ENCODE measurements around the gene RNF169. TPM values are rescaled to one million over a fixed set of nuclear protein-coding genes. Genes with fewer than 3 reads are reported as not detected.

The RNF169 gene
- total RNA-seq, 1 experiment from 2014 or later: 47.0 TPM

- Histone ChIP-seq H3K27me3 (ENCODE audit: low read length) (no peaks in the 10 kb centered on the region), H3K27ac (ENCODE audit: low read length) (peak overlapping the region; percentile 92), H2AFZ (ENCODE audit: low read length) (no peak overlapping the region), H3K9me3 (ENCODE audit: low read length) (no peaks in the 10 kb centered on the region), H3K4me3 (ENCODE audit: low read length) (no peak overlapping the region), H3K9me2 (replicated peaks; ENCODE audit: insufficient read depth, low read length) (no peaks in the 10 kb centered on the region), H3K9ac (ENCODE audit: low read length) (peak overlapping the region; percentile 10; the same call in 1 of the 2 replicates), H3K4me1 (ENCODE audit: low read length) (peaks cover 81% of the 10 kb centered on the region), H3K36me3 (ENCODE audit: insufficient read depth, low read length) (no peaks in the 10 kb centered on the region; the same call in none of the 2 replicates), H4K20me1 (ENCODE audit: insufficient read depth, low read depth, low read length) (no peaks in the 10 kb centered on the region), H3K79me2 (ENCODE audit: low read length) (peaks cover 97% of the 10 kb centered on the region), H3K4me2 (ENCODE audit: low read depth, low read length, poor library complexity, severe bottlenecking) (peak overlapping the region; percentile 1)
- no peak for DNase-seq
Observed at GRCh38 chr11:74780248-74781005, 31.8 kb downstream of the RNF169 start.

DNA sequence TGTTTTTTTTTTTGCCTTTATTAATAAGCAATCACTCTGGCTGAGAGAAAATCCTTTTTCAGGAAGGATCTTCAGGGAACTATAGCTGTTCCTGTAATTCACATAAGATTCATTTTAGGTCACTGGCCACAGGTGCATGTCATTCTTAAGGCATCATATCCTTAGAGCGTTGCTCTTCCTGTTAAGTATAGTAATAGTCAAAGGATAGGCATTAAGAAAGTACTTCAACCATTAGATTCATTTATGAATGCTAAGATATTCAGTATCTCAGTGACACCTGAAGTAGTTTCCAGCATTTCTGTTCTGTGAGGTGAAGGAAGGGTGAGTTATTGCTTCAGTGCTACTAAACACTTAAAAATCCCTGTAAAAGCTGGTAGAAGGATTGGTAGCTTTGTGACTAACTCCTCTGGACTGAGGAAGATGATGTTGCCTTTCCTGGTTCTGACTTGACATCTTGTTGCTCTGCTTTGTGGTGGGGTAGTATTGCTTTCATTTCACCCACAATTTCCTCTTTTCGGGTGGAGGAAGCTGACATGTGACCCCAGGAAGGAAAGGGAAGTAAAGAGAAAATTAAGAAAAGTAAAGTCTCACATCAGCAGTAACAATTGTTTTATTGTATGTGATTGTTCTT lies 34.7 kb downstream of the RNF169 start:
- Histone ChIP-seq H3K27ac (ENCODE audit: low read length) (peak overlapping the region; percentile 92), H4K20me1 (ENCODE audit: insufficient read depth, low read depth, low read length) (no peaks in the 10 kb centered on the region), H3K27me3 (ENCODE audit: low read length) (no peaks in the 10 kb centered on the region), H3K4me1 (ENCODE audit: low read length) (peaks cover 82% of the 10 kb centered on the region), H3K9me3 (ENCODE audit: low read length) (no peaks in the 10 kb centered on the region), H3K36me3 (ENCODE audit: insufficient read depth, low read length) (no peaks in the 10 kb centered on the region; the same call in 1 of the 2 replicates), H3K79me2 (ENCODE audit: low read length) (peaks cover 96% of the 10 kb centered on the region), H3K4me3 (ENCODE audit: low read length) (peak overlapping the region; percentile 60), H3K9me2 (replicated peaks; ENCODE audit: insufficient read depth, low read length) (no peaks in the 10 kb centered on the region), H3K4me2 (ENCODE audit: low read depth, low read length, poor library complexity, severe bottlenecking) (peak overlapping the region; percentile 85), H2AFZ (ENCODE audit: low read length) (no peak overlapping the region), H3K9ac (ENCODE audit: low read length) (peak overlapping the region; percentile 64)
- peak; percentile 86 for DNase-seq

- peak overlapping the region; percentile 85 for H3K4me2 ChIP-seq (ENCODE audit: low read depth, low read length, poor library complexity, severe bottlenecking)
- H3K4me3 ChIP-seq (ENCODE audit: low read length): peak overlapping the region; percentile 60; the same call in 1 of the 2 replicates
- H3K27me3 ChIP-seq (ENCODE audit: low read length): no peaks in the 10 kb centered on the region
- H3K79me2 ChIP-seq (ENCODE audit: low read length): peaks cover 95% of the 10 kb centered on the region
- no peak overlapping the region for H2AFZ ChIP-seq (ENCODE audit: low read length)
- peaks cover 2% of the 10 kb centered on the region for H3K36me3 ChIP-seq (ENCODE audit: insufficient read depth, low read length)
- H3K9me3 ChIP-seq (ENCODE audit: low read length): no peaks in the 10 kb centered on the region
- no peaks in the 10 kb centered on the region for H3K9me2 ChIP-seq (replicated peaks; ENCODE audit: insufficient read depth, low read length)
- no peaks in the 10 kb centered on the region for H4K20me1 ChIP-seq (ENCODE audit: insufficient read depth, low read depth, low read length)
- DNase-seq: no peak
- peak overlapping the region; percentile 44 for H3K9ac ChIP-seq (ENCODE audit: low read length)
- peak overlapping the region; percentile 92 for H3K27ac ChIP-seq (ENCODE audit: low read length)
- H3K4me1 ChIP-seq (ENCODE audit: low read length): peaks cover 73% of the 10 kb centered on the region
Observed at GRCh38 chr11:74784234-74784633, 35.6 kb downstream of the RNF169 start.

DNA sequence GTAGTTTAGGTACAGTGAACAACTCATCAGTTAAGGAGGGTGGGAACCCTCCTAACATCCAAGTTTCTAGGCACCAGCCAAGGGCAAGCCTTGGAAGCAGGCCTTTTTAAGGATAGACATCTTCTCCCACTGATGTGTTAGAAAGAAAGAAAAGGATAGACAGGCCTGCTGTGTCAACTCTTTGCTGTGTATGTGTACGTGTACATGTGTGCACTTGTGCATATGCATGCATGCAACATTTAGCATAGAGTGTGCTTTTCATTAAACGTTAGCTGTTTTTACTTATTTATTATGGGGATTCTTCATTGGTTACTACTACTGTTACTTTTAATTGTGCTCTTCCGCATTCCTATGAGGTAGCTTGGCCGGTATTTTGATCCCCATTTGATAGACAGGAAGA lies 36.1 kb downstream of the RNF169 start:
- Histone ChIP-seq H3K79me2 (ENCODE audit: low read length) (peaks cover 95% of the 10 kb centered on the region), H2AFZ (ENCODE audit: low read length) (no peak overlapping the region), H3K4me2 (ENCODE audit: low read depth, low read length, poor library complexity, severe bottlenecking) (peak overlapping the region; percentile 85), H3K27me3 (ENCODE audit: low read length) (no peaks in the 10 kb centered on the region), H4K20me1 (ENCODE audit: insufficient read depth, low read depth, low read length) (no peaks in the 10 kb centered on the region), H3K4me3 (ENCODE audit: low read length) (0 out of 2 replicates have a peak overlapping the region, but pooled peaks have one; percentile 60), H3K4me1 (ENCODE audit: low read length) (peaks cover 68% of the 10 kb centered on the region), H3K27ac (ENCODE audit: low read length) (peak overlapping the region; percentile 92), H3K9me3 (ENCODE audit: low read length) (no peaks in the 10 kb centered on the region), H3K9me2 (replicated peaks; ENCODE audit: insufficient read depth, low read length) (no peaks in the 10 kb centered on the region), H3K9ac (ENCODE audit: low read length) (peak overlapping the region; percentile 44; the same call in 1 of the 2 replicates), H3K36me3 (ENCODE audit: insufficient read depth, low read length) (peaks cover 7% of the 10 kb centered on the region)
- DNase-seq: no peak

GRCh38 chr11:74786574-74786973 lies 37.9 kb downstream of the RNF169 start:
- H3K4me3 ChIP-seq (ENCODE audit: low read length): no peak overlapping the region
- H3K4me1 ChIP-seq (ENCODE audit: low read length): peaks cover 49% of the 10 kb centered on the region
- H3K79me2 ChIP-seq (ENCODE audit: low read length): peaks cover 88% of the 10 kb centered on the region
- H3K4me2 ChIP-seq (ENCODE audit: low read depth, low read length, poor library complexity, severe bottlenecking): peak overlapping the region; percentile 21
- H3K27me3 ChIP-seq (ENCODE audit: low read length): no peaks in the 10 kb centered on the region
- peaks cover 23% of the 10 kb centered on the region for H3K36me3 ChIP-seq (ENCODE audit: insufficient read depth, low read length)
- H4K20me1 ChIP-seq (ENCODE audit: insufficient read depth, low read depth, low read length): no peaks in the 10 kb centered on the region
- no peaks in the 10 kb centered on the region for H3K9me2 ChIP-seq (replicated peaks; ENCODE audit: insufficient read depth, low read length)
- no peak overlapping the region for H2AFZ ChIP-seq (ENCODE audit: low read length)
- H3K27ac ChIP-seq (ENCODE audit: low read length): peak overlapping the region; percentile 58
- DNase-seq: peak; percentile 58
- no peak overlapping the region for H3K9ac ChIP-seq (ENCODE audit: low read length)
- H3K9me3 ChIP-seq (ENCODE audit: low read length): no peaks in the 10 kb centered on the region

DNA sequence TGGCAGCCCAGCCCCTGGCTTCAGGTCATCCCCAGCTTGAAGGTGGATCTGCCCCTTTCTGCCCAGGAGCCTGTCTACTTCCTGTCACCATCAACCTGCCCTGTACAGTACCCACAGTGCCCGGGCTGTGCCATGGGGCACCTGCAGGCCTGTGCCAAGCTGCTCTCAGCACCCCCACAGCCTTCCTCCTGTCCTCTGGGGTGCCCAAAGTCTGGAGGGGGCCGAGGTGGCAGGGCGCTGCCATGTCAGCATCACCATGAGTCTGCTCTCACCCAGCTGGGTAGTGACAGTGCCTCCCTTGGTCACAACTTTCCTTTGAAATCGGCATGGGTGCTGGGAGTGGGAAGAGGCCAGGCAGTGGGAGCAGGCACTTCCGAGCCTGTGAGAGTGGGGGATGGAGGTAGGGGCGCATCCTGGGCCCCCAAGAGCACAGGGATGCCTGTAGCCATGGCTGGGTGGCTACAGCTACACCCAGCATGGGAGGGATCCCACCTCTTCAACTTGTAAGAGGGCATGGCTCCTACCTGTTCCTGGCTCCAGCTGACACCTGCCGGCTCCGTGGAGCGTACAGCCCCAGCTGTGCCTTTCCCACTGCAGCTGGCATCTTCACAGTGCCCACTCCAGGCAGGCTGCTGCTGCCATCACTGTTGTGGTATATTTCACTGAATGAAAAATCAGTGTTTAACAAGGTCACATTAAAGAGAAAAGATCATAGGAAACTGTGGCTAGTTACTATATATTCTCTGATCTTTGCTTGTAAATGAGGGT lies 42.9 kb downstream of the RNF169 start:
- Histone ChIP-seq H3K4me3 (ENCODE audit: low read length) (no peak overlapping the region), H3K9ac (ENCODE audit: low read length) (no peak overlapping the region), H3K4me1 (ENCODE audit: low read length) (peaks cover 6% of the 10 kb centered on the region), H3K27ac (ENCODE audit: low read length) (no peak overlapping the region), H3K27me3 (ENCODE audit: low read length) (no peaks in the 10 kb centered on the region), H2AFZ (ENCODE audit: low read length) (no peak overlapping the region), H3K9me2 (replicated peaks; ENCODE audit: insufficient read depth, low read length) (no peaks in the 10 kb centered on the region), H3K36me3 (ENCODE audit: insufficient read depth, low read length) (peaks cover 55% of the 10 kb centered on the region), H3K4me2 (ENCODE audit: low read depth, low read length, poor library complexity, severe bottlenecking) (no peak overlapping the region), H3K79me2 (ENCODE audit: low read length) (peaks cover 85% of the 10 kb centered on the region), H4K20me1 (ENCODE audit: insufficient read depth, low read depth, low read length) (no peaks in the 10 kb centered on the region), H3K9me3 (ENCODE audit: low read length) (no peaks in the 10 kb centered on the region)
- no peak for DNase-seq

DNA sequence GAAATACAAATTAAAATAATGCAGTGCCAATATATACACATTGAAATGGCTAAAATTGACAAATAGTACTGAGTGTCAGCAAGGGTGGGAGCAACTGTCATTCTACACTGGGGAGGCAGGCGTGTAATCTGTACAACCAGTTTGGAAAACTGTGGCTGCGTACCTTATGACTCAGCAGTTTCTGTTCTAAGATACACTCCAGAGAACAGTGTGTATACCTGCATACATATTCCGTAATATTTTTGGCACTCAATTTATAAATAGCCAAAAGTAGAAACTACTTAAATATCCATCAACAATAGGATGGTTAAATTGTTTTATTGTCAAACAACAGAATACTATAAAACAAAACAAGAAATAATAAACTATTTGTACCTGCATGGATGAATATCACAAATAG lies 57.6 kb downstream of the RNF169 start:
- Histone ChIP-seq H2AFZ (ENCODE audit: low read length) (no peak overlapping the region), H3K79me2 (ENCODE audit: low read length) (peaks cover 97% of the 10 kb centered on the region), H3K9me3 (ENCODE audit: low read length) (no peaks in the 10 kb centered on the region), H3K9me2 (replicated peaks; ENCODE audit: insufficient read depth, low read length) (no peaks in the 10 kb centered on the region), H3K4me2 (ENCODE audit: low read depth, low read length, poor library complexity, severe bottlenecking) (no peak overlapping the region), H3K4me1 (ENCODE audit: low read length) (peaks cover 3% of the 10 kb centered on the region; the same call in 1 of the 2 replicates), H3K9ac (ENCODE audit: low read length) (no peak overlapping the region), H3K27me3 (ENCODE audit: low read length) (no peaks in the 10 kb centered on the region), H3K27ac (ENCODE audit: low read length) (peak overlapping the region; percentile 19), H3K4me3 (ENCODE audit: low read length) (no peak overlapping the region), H4K20me1 (ENCODE audit: insufficient read depth, low read depth, low read length) (no peaks in the 10 kb centered on the region), H3K36me3 (ENCODE audit: insufficient read depth, low read length) (peaks cover 4% of the 10 kb centered on the region; the same call in 1 of the 2 replicates)
- no peak for DNase-seq

GRCh38 chr11:74809801-74810200 lies 61.2 kb downstream of the RNF169 start:
- H3K36me3 ChIP-seq (ENCODE audit: insufficient read depth, low read length): peaks cover 9% of the 10 kb centered on the region; the same call in 1 of the 2 replicates
- H3K27ac ChIP-seq (ENCODE audit: low read length): no peak overlapping the region
- H3K9ac ChIP-seq (ENCODE audit: low read length): no peak overlapping the region
- H3K4me1 ChIP-seq (ENCODE audit: low read length): peaks cover 3% of the 10 kb centered on the region; the same call in 1 of the 2 replicates
- H3K9me3 ChIP-seq (ENCODE audit: low read length): no peaks in the 10 kb centered on the region
- H3K27me3 ChIP-seq (ENCODE audit: low read length): no peaks in the 10 kb centered on the region
- no peak overlapping the region for H3K4me2 ChIP-seq (ENCODE audit: low read depth, low read length, poor library complexity, severe bottlenecking)
- H3K79me2 ChIP-seq (ENCODE audit: low read length): peaks cover 91% of the 10 kb centered on the region
- H3K9me2 ChIP-seq (replicated peaks; ENCODE audit: insufficient read depth, low read length): no peaks in the 10 kb centered on the region
- no peak overlapping the region for H3K4me3 ChIP-seq (ENCODE audit: low read length)
- no peak overlapping the region for H2AFZ ChIP-seq (ENCODE audit: low read length)
- H4K20me1 ChIP-seq (ENCODE audit: insufficient read depth, low read depth, low read length): no peaks in the 10 kb centered on the region
- DNase-seq: no peak
